Vein endothelial cell (primary cell): ENCODE measurements around the gene SYTL5. TPM values are rescaled to one million over a fixed set of nuclear protein-coding genes. Genes with fewer than 3 reads are reported as not detected.

ENCODE experiments used
- small RNA-seq: library from RNA; depleted of rRNA; stranded (forward); fragments of <200 nt; gene quantifications from one replicate; pipeline ENCODE3, GENCODE V24; 2012
- total RNA-seq: library from RNA; depleted of rRNA; stranded (reverse); fragments of >200 nt; gene quantifications from 2 replicates; pipeline ENCODE4 v1.2.3, GENCODE V29; 2012

SYTL5 gene
- total RNA-seq = under 0.01 and 0.10 TPM in 2 replicates

DNA sequence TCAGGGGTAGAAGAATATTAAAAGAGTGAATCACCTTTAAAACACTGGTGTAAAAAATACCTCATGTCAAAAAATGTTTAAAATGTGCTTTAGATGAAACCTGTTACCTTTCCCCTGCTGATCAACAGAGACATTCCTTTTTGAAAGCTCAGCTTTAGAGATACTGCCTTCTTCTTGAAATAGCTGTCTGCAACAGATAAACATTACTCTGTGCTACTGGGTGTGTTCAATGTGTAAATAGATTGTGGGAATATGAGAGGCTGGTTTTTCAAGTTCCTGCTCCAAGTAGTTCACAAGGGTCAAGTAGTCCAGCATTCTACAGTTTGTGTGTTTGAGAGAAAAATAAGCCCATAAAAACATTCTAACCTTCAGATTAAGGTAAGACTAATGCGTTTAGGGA, at the start of gene SYTL5:
SYTL5 (plus strand) TSS at position 263 of the 400 bp plus-strand sequence. CDS start 27,337 bp downstream, outside the sequence.

Small RNA genes lying within 50 kb of the gene (small RNA-seq; reads per million reads assigned to genes)
- not detected for gene MIR548AJ2

Other genes with a start within 250 kb of the SYTL5 start
- under 0.01 TPM in 1 of 2 replicates, not detected in the other for gene CYBB, start 226.5 kb upstream of the SYTL5 start, total RNA-seq
- 27.4 and 33.8 TPM in 2 replicates for gene DYNLT3, start 159.0 kb upstream of the SYTL5 start, total RNA-seq
- 108 and 129 TPM in 2 replicates for gene SRPX, start 214.3 kb downstream of the SYTL5 start, total RNA-seq